HG03196 (cell line): ENCODE measurements around the gene KCTD14.
"Not testable (repeated sequence)": the region's sequence is repeated elsewhere in the genome, so short reads cannot be mapped to it uniquely, and the experiment has no call there.

Experiments used
- ATAC-seq: cut with Tn5 transposase; IDR thresholded peaks from one replicate; pipeline ENCODE4 v1.9.1; 2021; ENCODE audit not compliant: unreplicated experiment

KCTD14 gene

GRCh38 chr11:78022397-78023396 is at the start of gene KCTD14:
Gene KCTD14 (minus strand): TSS chr11:78023276. CDS start chr11:78023249, 27 bp downstream.
- no peak for ATAC-seq

- ATAC-seq = no peak
Measured at GRCh38 chr11:78072455-78072854, 49.4 kb upstream of the KCTD14 start.

- no peak for ATAC-seq
Measured at GRCh38 chr11:78071717-78072116, 48.6 kb upstream of the KCTD14 start.

- no peak for ATAC-seq
Measured at GRCh38 chr11:78070621-78071020, 47.5 kb upstream of the KCTD14 start.

GRCh38 chr11:78069465-78069864 is 46.4 kb upstream of the KCTD14 start:
- ATAC-seq = no peak

- no peak for ATAC-seq
Measured at GRCh38 chr11:78067704-78068103, 44.6 kb upstream of the KCTD14 start.

GRCh38 chr11:78066471-78066870 is 43.4 kb upstream of the KCTD14 start:
- ATAC-seq = no peak

GRCh38 chr11:78065203-78065602 is 42.1 kb upstream of the KCTD14 start:
- no peak for ATAC-seq

GRCh38 chr11:78063440-78064181 is 40.5 kb upstream of the KCTD14 start, which contains the start of gene THRSP:
Gene THRSP (plus strand): TSS chr11:78063861. CDS start chr11:78063882, 21 bp downstream.
- ATAC-seq = no peak

GRCh38 chr11:78062671-78063070 is 39.6 kb upstream of the KCTD14 start:
- ATAC-seq = no peak

GRCh38 chr11:78061921-78062311 is 38.8 kb upstream of the KCTD14 start:
- no peak for ATAC-seq

- ATAC-seq = no peak
Measured at GRCh38 chr11:78061088-78061920, 38.2 kb upstream of the KCTD14 start.

- no peak for ATAC-seq
Measured at GRCh38 chr11:78060533-78060932, 37.5 kb upstream of the KCTD14 start.

GRCh38 chr11:78059749-78060328 is 36.8 kb upstream of the KCTD14 start:
- ATAC-seq = not testable (repeated sequence)

- no peak for ATAC-seq
Measured at GRCh38 chr11:78057462-78058055, 34.5 kb upstream of the KCTD14 start.

- ATAC-seq = no peak
Measured at GRCh38 chr11:78056093-78056492, 33.0 kb upstream of the KCTD14 start.

GRCh38 chr11:78054971-78055370 is 31.9 kb upstream of the KCTD14 start:
- no peak for ATAC-seq

GRCh38 chr11:78050964-78051831 is 28.1 kb upstream of the KCTD14 start:
- ATAC-seq = no peak

- ATAC-seq = no peak
Measured at GRCh38 chr11:78049348-78049747, 26.3 kb upstream of the KCTD14 start.
